H9 (cell line): ENCODE measurements around the gene SIX5. TPM values are rescaled to one million over a fixed set of nuclear protein-coding genes. Genes with fewer than 3 reads are reported as not detected.
"Not testable (repeated sequence)": the region's sequence is repeated elsewhere in the genome, so short reads cannot be mapped to it uniquely, and the experiment has no call there.

ENCODE experiments used
- DNase-seq: peaks from one replicate; pipeline ENCODE4 v3.0.0-alpha.2; 2017
- H2AFZ ChIP-seq: one replicate; pipeline ENCODE4 v1.6.1; 2013; ENCODE audit warnings: mild to moderate bottlenecking, low read length, control low read depth, moderate library complexity
- H2AK5ac ChIP-seq: 2 replicates; pipeline ENCODE4 v1.6.1; 2013; ENCODE audit warnings: low read length, control low read depth, mixed read lengths; ENCODE audit not compliant: insufficient read length
- H2BK120ac ChIP-seq: one replicate; pipeline ENCODE4 v1.6.1; 2013; ENCODE audit warnings: low read depth, mild to moderate bottlenecking, low read length, control low read depth, inconsistent platforms; ENCODE audit not compliant: poor library complexity, severe bottlenecking
- H2BK12ac ChIP-seq: 2 replicates; pipeline ENCODE4 v1.6.1; 2013; ENCODE audit warnings: low read length, control low read depth, mixed read lengths, low read depth; ENCODE audit not compliant: insufficient read length
- H2BK15ac ChIP-seq: 2 replicates; pipeline ENCODE4 v1.6.1; 2013; ENCODE audit warnings: low read depth, low read length, control low read depth
- H2BK20ac ChIP-seq: one replicate; pipeline ENCODE4 v1.6.1; 2013; ENCODE audit warnings: low read depth, mild to moderate bottlenecking, low read length, control low read depth, inconsistent platforms; ENCODE audit not compliant: poor library complexity, severe bottlenecking
- H2BK5ac ChIP-seq: 2 replicates; pipeline ENCODE4 v1.6.1; 2013; ENCODE audit warnings: low read length, control low read depth, mixed read lengths; ENCODE audit not compliant: insufficient read length
- H3K14ac ChIP-seq: 2 replicates; pipeline ENCODE4 v1.6.1; 2013; ENCODE audit warnings: low read length, control low read depth; ENCODE audit not compliant: insufficient read depth
- H3K18ac ChIP-seq: 2 replicates; pipeline ENCODE4 v1.6.1; 2013; ENCODE audit warnings: low read depth, mild to moderate bottlenecking, mixed read lengths, low read length, control low read depth; ENCODE audit not compliant: insufficient read length
- H3K23ac ChIP-seq: 2 replicates; pipeline ENCODE4 v1.6.1; 2013; ENCODE audit warnings: low read length, control low read depth, mixed read lengths, low read depth; ENCODE audit not compliant: insufficient read length
- H3K23me2 ChIP-seq: 2 replicates; pipeline ENCODE4 v1.6.1; 2013; ENCODE audit warnings: low read depth, mild to moderate bottlenecking, mixed read lengths, low read length, control low read depth; ENCODE audit not compliant: insufficient read length, poor library complexity, severe bottlenecking
- H3K27ac ChIP-seq: 2 replicates; pipeline ENCODE4 v1.5.1; 2013; ENCODE audit warnings: low read length, control low read depth, mixed read lengths, low read depth; ENCODE audit not compliant: insufficient read length
- H3K27me3 ChIP-seq: 2 replicates; pipeline ENCODE4 v1.6.1; 2013; ENCODE audit warnings: low read length, control low read depth, inconsistent platforms; ENCODE audit not compliant: insufficient read depth
- H3K4ac ChIP-seq: 2 replicates; pipeline ENCODE4 v1.6.1; 2013; ENCODE audit warnings: low read depth, mild to moderate bottlenecking, control low read depth, inconsistent platforms, low read length, moderate library complexity
- H3K4me1 ChIP-seq: 2 replicates; pipeline ENCODE4 v1.6.1; 2013; ENCODE audit warnings: low read length, control low read depth, inconsistent platforms; ENCODE audit not compliant: insufficient read depth
- H3K4me2 ChIP-seq: 2 replicates; pipeline ENCODE4 v1.6.1; 2013; ENCODE audit warnings: low read length, control low read depth, mixed read lengths; ENCODE audit not compliant: insufficient read length, insufficient read depth
- H3K56ac ChIP-seq: 2 replicates; pipeline ENCODE4 v1.6.1; 2013; ENCODE audit warnings: low read depth, mild to moderate bottlenecking, mixed read lengths, low read length, control low read depth; ENCODE audit not compliant: insufficient read length
- H3K79me1 ChIP-seq: 2 replicates; pipeline ENCODE4 v1.6.1; 2013; ENCODE audit warnings: low read depth, mild to moderate bottlenecking, moderate library complexity, low read length, control low read depth, inconsistent platforms; ENCODE audit not compliant: insufficient read depth, poor library complexity, severe bottlenecking
- H3K79me2 ChIP-seq: 2 replicates; pipeline ENCODE4 v1.6.1; 2013; ENCODE audit warnings: low read length, control low read depth, inconsistent platforms; ENCODE audit not compliant: insufficient read depth
- H3K9ac ChIP-seq: 2 replicates; pipeline ENCODE4 v1.6.1; 2013; ENCODE audit warnings: low read length, control low read depth, mixed read lengths; ENCODE audit not compliant: insufficient read length; ENCODE audit errors: extremely low read depth
- H3K9me3 ChIP-seq: one replicate; pipeline ENCODE4 v1.6.1; 2013; ENCODE audit warnings: low read depth, low read length, inconsistent platforms; ENCODE audit not compliant: control insufficient read depth
- H3T11ph ChIP-seq: one replicate; pipeline ENCODE4 v1.6.1; 2013; ENCODE audit warnings: mild to moderate bottlenecking, low read length, control low read depth, inconsistent platforms
- H4K20me1 ChIP-seq: one replicate; pipeline ENCODE4 v1.6.1; 2013; ENCODE audit not compliant: control insufficient read depth, insufficient read length, insufficient read depth
- H4K5ac ChIP-seq: 2 replicates; pipeline ENCODE4 v1.6.1; 2013; ENCODE audit warnings: low read depth, mild to moderate bottlenecking, mixed read lengths, low read length, control low read depth; ENCODE audit not compliant: insufficient read length
- H4K8ac ChIP-seq: replicated peaks from 2 replicates; pipeline ENCODE4 v1.6.1; 2013; ENCODE audit warnings: low read length, control low read depth, mixed read lengths, low read depth; ENCODE audit not compliant: insufficient read length
- H4K91ac ChIP-seq: 2 replicates; pipeline ENCODE4 v1.6.1; 2013; ENCODE audit warnings: low read depth, mild to moderate bottlenecking, moderate library complexity, mixed read lengths, low read length, control low read depth; ENCODE audit not compliant: insufficient read length
- H3K27ac Mint-ChIP-seq, 3 experiments: 2 replicates in 2 of 3; 3 replicates in 1 of 3; pipeline ENCODE4 v1.8.0; 2020 to 2021; ENCODE audit warnings: mixed read lengths in 3 of 3, mild to moderate bottlenecking in 1 of 3, moderate library complexity in 1 of 3
- H3K27me3 Mint-ChIP-seq: 2 replicates; pipeline ENCODE4 v1.8.0; 2021; ENCODE audit warnings: low read depth, mild to moderate bottlenecking, moderate library complexity, mixed read lengths
- H3K36me3 Mint-ChIP-seq, 3 experiments: 2 replicates in 2 of 3; 3 replicates in 1 of 3; pipeline ENCODE4 v1.8.0; 2020 to 2021; ENCODE audit warnings: low read depth in 3 of 3, mixed read lengths in 3 of 3; ENCODE audit not compliant: insufficient read depth in 1 of 3
- H3K4me1 Mint-ChIP-seq, 2 experiments: 2 replicates each; pipeline ENCODE4 v1.8.0; 2020; ENCODE audit warnings: mixed read lengths in 2 of 2
- H3K4me3 Mint-ChIP-seq, 2 experiments: 2 replicates in 1 of 2; 3 replicates in 1 of 2; pipeline ENCODE4 v1.8.0; 2020 to 2021; ENCODE audit warnings: mild to moderate bottlenecking in 2 of 2, mixed read lengths in 2 of 2, moderate library complexity in 1 of 2
- H3K9me3 Mint-ChIP-seq, 2 experiments: 2 replicates in 1 of 2; 3 replicates in 1 of 2; pipeline ENCODE4 v1.8.0; 2020; ENCODE audit warnings: mild to moderate bottlenecking in 2 of 2, mixed read lengths in 2 of 2, moderate library complexity in 1 of 2
- CTCF ChIP-seq: fragments of 200-600 bp; sonication (generic); conservative IDR thresholded peaks from 3 replicates; pipeline ENCODE4 v1.8.0; 2021; ENCODE audit warnings: antibody characterized with exemption, mild to moderate bottlenecking
- WGBS: extraction: QIAGEN DNeasy Blood & Tissue Kit; methylation state at CpG from one replicate; pipeline ENCODE4 v1.1.7; 2013; ENCODE audit warnings: missing lambda C conversion rate, low lambda C conversion rate, mixed read lengths; ENCODE audit not compliant: insufficient read length; ENCODE audit errors: extremely low coverage; 5-methylcytosine and 5-hydroxymethylcytosine counted together
- total RNA-seq: library from RNA; stranded (reverse); gene quantifications from 2 replicates; pipeline ENCODE4 v1.2.1, GENCODE V29; 2021

SIX5 gene
- total RNA-seq, 1 experiment from 2014 or later: 41.7 TPM

GRCh38 chr19:45752639-45753038 is 16.4 kb downstream of the SIX5 start:
- no peak overlapping the region for H3K14ac ChIP-seq
- no peak overlapping the region for H2BK20ac ChIP-seq
- H3K18ac ChIP-seq: no peak overlapping the region
- H2AK5ac ChIP-seq: no peak overlapping the region
- no peak overlapping the region for H3K4me2 ChIP-seq
- H4K5ac ChIP-seq: no peak overlapping the region
- no peak overlapping the region for H3K23ac ChIP-seq
- Mint-ChIP-seq H3K27me3 (peaks cover 14% of the 10 kb centered on the region), H3K4me1 (peaks cover 3 to 6% of the 10 kb centered on the region in 2 experiments; a peak in 3 of 4 replicates), H3K4me3 (no peak overlapping the region), H3K27ac (peak overlapping the region in 1 of 3 experiments; percentile 24; a peak in 1 of 7 replicates), H3K36me3 (no peaks in the 10 kb centered on the region), H3K9me3 (no peaks in the 10 kb centered on the region)
- no peak overlapping the region for H2BK15ac ChIP-seq
- no CpG with 5 or more reads among the region's 12 CpGs for WGBS
- DNase-seq: no peak
- no peak overlapping the region for H3T11ph ChIP-seq
- no peaks in the 10 kb centered on the region for H3K79me2 ChIP-seq
- no peak overlapping the region for H3K27ac ChIP-seq
- H2AFZ ChIP-seq: no peak overlapping the region
- no peaks in the 10 kb centered on the region for H3K79me1 ChIP-seq
- no peak overlapping the region for H3K4ac ChIP-seq
- no peaks in the 10 kb centered on the region for H4K20me1 ChIP-seq
- no peak overlapping the region for H4K8ac ChIP-seq
- no peak overlapping the region for H2BK12ac ChIP-seq
- no peak overlapping the region for H2BK5ac ChIP-seq
- no peak for TF ChIP-seq CTCF
- no peak overlapping the region for H3K9ac ChIP-seq
- H3K4me1 ChIP-seq: no peaks in the 10 kb centered on the region
- H3K9me3 ChIP-seq: no peaks in the 10 kb centered on the region
- no peaks in the 10 kb centered on the region for H3K23me2 ChIP-seq
- H3K27me3 ChIP-seq: no peaks in the 10 kb centered on the region
- no peak overlapping the region for H2BK120ac ChIP-seq
- no peak overlapping the region for H4K91ac ChIP-seq
- H3K56ac ChIP-seq: no peak overlapping the region

- not testable (repeated sequence) for H3K9me3 Mint-ChIP-seq, H4K20me1 ChIP-seq, H3K56ac ChIP-seq, H2BK120ac ChIP-seq, H2AK5ac ChIP-seq, H4K8ac ChIP-seq, H3K4ac ChIP-seq, H3K27ac ChIP-seq, H3K23ac ChIP-seq, H3K4me1 ChIP-seq, DNase-seq, H3K9me3 ChIP-seq, H4K91ac ChIP-seq, H3K23me2 ChIP-seq, H3K4me2 ChIP-seq, H2AFZ ChIP-seq, H2BK20ac ChIP-seq, H3K14ac ChIP-seq, H3K36me3 Mint-ChIP-seq, H4K5ac ChIP-seq, H2BK15ac ChIP-seq, H3K9ac ChIP-seq, H3K79me1 ChIP-seq, H3K27me3 ChIP-seq, H2BK12ac ChIP-seq, H2BK5ac ChIP-seq, H3K18ac ChIP-seq, H3K4me3 Mint-ChIP-seq, H3K4me1 Mint-ChIP-seq, H3T11ph ChIP-seq, H3K79me2 ChIP-seq
- no CpG with 5 or more reads among the region's 10 CpGs for WGBS
- Mint-ChIP-seq H3K27me3 (peaks cover 13% of the 10 kb centered on the region), H3K27ac (peak overlapping the region in 1 of 3 experiments; percentile 75; a peak in 1 of 7 replicates)
Observed at GRCh38 chr19:45751483-45751882, 17.6 kb downstream of the SIX5 start.
